ENCODE results near the gene ZNF275. TPM values are rescaled to one million over a fixed set of nuclear protein-coding genes. Genes with fewer than 3 reads are reported as not detected.

The ZNF275 gene
- total and polyA plus RNA-seq, 4 experiments from 2014 or later = 2.0 to 16.1 (median 10.3) TPM

DNA sequence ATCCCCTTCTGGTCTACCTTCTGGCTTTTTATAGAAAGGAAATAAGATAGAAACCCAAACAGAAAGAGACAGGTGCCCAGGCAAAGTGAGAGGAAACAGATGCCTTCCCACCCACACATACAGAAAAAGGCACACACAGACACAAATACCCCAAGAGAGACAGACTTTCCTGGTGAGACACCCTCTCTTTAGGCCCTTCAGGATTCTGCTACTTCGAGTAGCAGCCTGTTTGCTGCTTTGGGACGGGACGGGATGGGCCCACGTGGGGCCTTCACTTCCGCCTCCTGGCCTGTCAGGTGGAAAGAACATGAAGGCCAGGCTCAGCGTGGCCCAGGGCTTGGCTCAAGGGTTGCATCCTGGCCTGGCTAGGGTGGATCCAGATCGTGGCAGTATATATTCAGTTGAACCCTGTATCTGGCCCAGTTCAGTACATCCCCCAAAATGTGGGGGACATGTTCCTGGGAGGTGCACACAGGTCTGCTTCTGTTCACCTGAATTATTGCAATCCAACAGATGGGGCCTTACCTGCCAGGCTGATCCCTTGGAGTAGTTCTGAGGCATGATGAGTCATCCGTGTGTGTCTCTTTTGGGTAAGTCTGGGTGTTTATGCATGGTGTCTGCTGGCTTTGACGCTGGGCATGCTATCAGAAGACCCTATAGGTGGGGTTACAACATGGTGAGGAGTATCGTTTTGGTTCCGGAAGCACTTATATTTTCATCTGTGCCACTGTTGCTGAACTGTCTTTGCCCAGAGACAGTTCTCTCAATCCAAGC lies 2.4 kb downstream of the ZNF275 start:
- H3K9me3 Mint-ChIP-seq = peaks cover 0 to 2% (median 0%) of the 10 kb centered on the region in 8 donors
- Histone ChIP-seq H3K9me3 (ENCODE audit: control insufficient read depth in 1 of 2, low read length in 2 of 2) (no peaks in the 10 kb centered on the region), H3K4me1 (ENCODE audit: insufficient read depth, low read length) (peaks cover 47% of the 10 kb centered on the region), H3K27ac (ENCODE audit: low read depth, low read length) (peak overlapping the region; percentile 6), H3K27me3 (ENCODE audit: insufficient read depth, low read length) (no peaks in the 10 kb centered on the region), H3K36me3 (ENCODE audit: insufficient read depth, low read length) (no peaks in the 10 kb centered on the region), H3K4me3 (ENCODE audit: low read length in 2 of 2) (no peak overlapping the region)
- intact Hi-C loops (cut with micrococcal nuclease) = loop anchor here (10.0 kb wide), 1 partner anchor 502 kb away; the partner anchor contains the start of genes CETN2 and NSDHL
- peaks cover 15 to 21% of the 10 kb centered on the region in 2 donors for H3K36me3 Mint-ChIP-seq
- peak overlapping the region in 6 of 7 donors; percentile 2 to 77 (median 22) for H3K27ac Mint-ChIP-seq
- ChIA-PET POLR2A (ENCODE audit: partially characterized antibody) (no interaction called here), CTCF (ENCODE audit: partially characterized antibody) (no interaction called here)
- H3K4me3 Mint-ChIP-seq = peak overlapping the region; percentile 47 to 88 (median 79)
- no peaks in the 10 kb centered on the region for H3K27me3 Mint-ChIP-seq
- H3K4me1 Mint-ChIP-seq = peaks cover 36 to 59% (median 38%) of the 10 kb centered on the region in 4 donors
- DNase-seq = no peak

DNA sequence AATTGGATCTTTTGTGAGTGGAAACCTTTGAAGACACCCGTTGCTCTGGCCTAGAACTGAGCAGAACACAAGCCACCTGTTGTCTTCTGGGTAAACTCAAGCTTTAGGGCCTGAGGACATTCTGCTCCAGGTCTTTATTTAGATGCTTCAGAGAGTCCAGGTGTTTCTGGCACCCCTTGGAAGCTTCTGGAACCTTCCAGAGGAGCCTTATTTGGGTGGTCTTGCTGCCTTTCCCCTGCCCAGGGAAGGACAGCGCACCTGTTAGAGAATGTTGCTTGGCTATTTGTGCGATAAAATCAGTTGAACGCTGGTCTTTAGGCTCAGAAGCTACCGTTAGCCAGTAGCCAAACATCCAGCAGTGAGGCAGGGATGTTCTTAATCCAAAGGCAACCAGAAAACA lies 3.0 kb downstream of the ZNF275 start:
- Histone ChIP-seq H3K9me3 (ENCODE audit: control insufficient read depth in 1 of 2, low read length in 2 of 2) (no peaks in the 10 kb centered on the region), H3K4me3 (ENCODE audit: low read length in 2 of 2) (no peak overlapping the region), H3K36me3 (ENCODE audit: insufficient read depth, low read length) (no peaks in the 10 kb centered on the region), H3K27ac (ENCODE audit: low read depth, low read length) (no peak overlapping the region), H3K4me1 (ENCODE audit: insufficient read depth, low read length) (peaks cover 47% of the 10 kb centered on the region), H3K27me3 (ENCODE audit: insufficient read depth, low read length) (no peaks in the 10 kb centered on the region)
- ChIA-PET CTCF (ENCODE audit: partially characterized antibody) (no interaction called here), POLR2A (ENCODE audit: partially characterized antibody) (no interaction called here)
- H3K27me3 Mint-ChIP-seq = no peaks in the 10 kb centered on the region
- DNase-seq = no peak
- H3K27ac Mint-ChIP-seq = peak overlapping the region in 1 of 7 donors; percentile 37
- intact Hi-C loops (cut with micrococcal nuclease) = loop anchor here (10.0 kb wide), 1 partner anchor 502 kb away; the partner anchor contains the start of genes CETN2 and NSDHL
- peaks cover 36 to 63% (median 43%) of the 10 kb centered on the region in 4 donors for H3K4me1 Mint-ChIP-seq
- H3K4me3 Mint-ChIP-seq = peak overlapping the region in 1 of 8 donors; percentile 64
- peaks cover 0 to 2% (median 0%) of the 10 kb centered on the region in 8 donors for H3K9me3 Mint-ChIP-seq
- H3K36me3 Mint-ChIP-seq = peaks cover 20 to 27% of the 10 kb centered on the region in 2 donors

GRCh38 chrX:153338836-153339235 lies 4.9 kb downstream of the ZNF275 start:
- ChIA-PET CTCF (ENCODE audit: partially characterized antibody) (no interaction called here), POLR2A (ENCODE audit: partially characterized antibody) (no interaction called here)
- intact Hi-C loops (cut with micrococcal nuclease) = loop anchor here (10.0 kb wide), 1 partner anchor 504 kb away; the partner anchor contains the start of genes CETN2 and NSDHL
- Mint-ChIP-seq H3K27ac (peak overlapping the region in 4 of 7 donors; percentile 15 to 84 (median 27)), H3K9me3 (peaks cover 0 to 2% (median 0%) of the 10 kb centered on the region in 8 donors), H3K27me3 (no peaks in the 10 kb centered on the region), H3K4me3 (peak overlapping the region in 5 of 8 donors; percentile 11 to 63 (median 43)), H3K36me3 (peaks cover 24 to 38% of the 10 kb centered on the region in 2 donors), H3K4me1 (peaks cover 37 to 77% (median 57%) of the 10 kb centered on the region in 4 donors)
- no peaks in the 10 kb centered on the region for H3K27me3 ChIP-seq (ENCODE audit: insufficient read depth, low read length)
- peaks cover 62% of the 10 kb centered on the region for H3K4me1 ChIP-seq (ENCODE audit: insufficient read depth, low read length)
- DNase-seq = no peak
- no peak overlapping the region for H3K27ac ChIP-seq (ENCODE audit: low read depth, low read length)
- no peak overlapping the region for H3K4me3 ChIP-seq (ENCODE audit: low read length in 2 of 2)
- no peaks in the 10 kb centered on the region for H3K9me3 ChIP-seq (ENCODE audit: control insufficient read depth in 1 of 2, low read length in 2 of 2)
- no peaks in the 10 kb centered on the region for H3K36me3 ChIP-seq (ENCODE audit: insufficient read depth, low read length)

DNA sequence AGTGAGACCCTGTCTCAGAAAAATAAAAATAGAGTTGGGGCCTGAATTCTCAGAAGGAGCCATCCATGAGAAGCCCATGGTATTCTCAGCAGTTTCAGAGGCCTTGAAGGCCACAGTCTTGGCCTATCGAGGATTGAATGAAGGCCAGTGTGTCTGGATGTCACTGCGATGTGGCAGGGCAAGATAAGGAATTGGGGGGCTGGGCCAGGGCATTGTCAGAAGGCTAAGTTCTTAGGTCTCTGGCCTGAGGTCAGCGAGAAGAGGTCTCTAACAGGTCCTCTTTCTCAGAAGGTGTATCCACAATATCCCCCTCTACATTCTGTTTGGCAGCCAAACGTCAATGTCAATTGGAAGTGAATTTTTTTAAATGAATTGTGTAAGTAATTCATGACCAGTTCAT lies 5.7 kb downstream of the ZNF275 start:
- Mint-ChIP-seq H3K9me3 (peaks cover 0 to 2% (median 0%) of the 10 kb centered on the region in 8 donors), H3K27ac (no peak overlapping the region), H3K27me3 (no peaks in the 10 kb centered on the region), H3K4me3 (no peak overlapping the region), H3K36me3 (peaks cover 24 to 39% of the 10 kb centered on the region in 2 donors), H3K4me1 (peaks cover 37 to 77% (median 61%) of the 10 kb centered on the region in 4 donors)
- Histone ChIP-seq H3K27me3 (ENCODE audit: insufficient read depth, low read length) (no peaks in the 10 kb centered on the region), H3K9me3 (ENCODE audit: control insufficient read depth in 1 of 2, low read length in 2 of 2) (no peaks in the 10 kb centered on the region), H3K27ac (ENCODE audit: low read depth, low read length) (no peak overlapping the region), H3K4me3 (ENCODE audit: low read length in 2 of 2) (no peak overlapping the region), H3K36me3 (ENCODE audit: insufficient read depth, low read length) (peaks cover 2% of the 10 kb centered on the region), H3K4me1 (ENCODE audit: insufficient read depth, low read length) (peaks cover 67% of the 10 kb centered on the region)
- intact Hi-C loops (cut with micrococcal nuclease) = loop anchor here (10.0 kb wide), 1 partner anchor 505 kb away; the partner anchor contains the start of genes CETN2 and NSDHL
- ChIA-PET CTCF (ENCODE audit: partially characterized antibody) (no interaction called here), POLR2A (ENCODE audit: partially characterized antibody) (no interaction called here)
- no peak for DNase-seq

DNA sequence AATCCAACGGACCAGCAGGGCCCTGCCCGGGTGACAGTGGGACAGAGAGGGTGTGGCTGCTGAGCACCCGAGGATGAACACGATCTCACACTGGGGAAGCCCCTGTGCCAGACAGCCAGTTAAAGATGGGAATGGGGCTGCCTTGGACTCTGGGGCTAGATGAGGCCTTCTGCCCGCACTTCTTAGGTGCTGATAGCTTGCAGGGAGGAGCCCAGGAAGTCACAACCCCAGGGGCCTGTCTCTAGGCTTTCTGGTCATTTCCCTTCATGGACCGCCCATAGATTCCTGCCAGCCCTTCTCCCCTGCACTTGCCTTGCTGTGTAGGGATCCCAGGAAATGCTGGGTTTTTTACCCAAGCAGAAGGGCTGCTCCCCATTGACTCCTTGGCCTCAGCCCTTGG lies 6.2 kb downstream of the ZNF275 start:
- H3K4me3 Mint-ChIP-seq = no peak overlapping the region
- Histone ChIP-seq H3K9me3 (ENCODE audit: control insufficient read depth in 1 of 2, low read length in 2 of 2) (no peaks in the 10 kb centered on the region), H3K4me1 (ENCODE audit: insufficient read depth, low read length) (peaks cover 64% of the 10 kb centered on the region), H3K4me3 (ENCODE audit: low read length in 2 of 2) (no peak overlapping the region), H3K27ac (ENCODE audit: low read depth, low read length) (no peak overlapping the region), H3K27me3 (ENCODE audit: insufficient read depth, low read length) (no peaks in the 10 kb centered on the region), H3K36me3 (ENCODE audit: insufficient read depth, low read length) (peaks cover 6% of the 10 kb centered on the region)
- peaks cover 35 to 73% (median 60%) of the 10 kb centered on the region in 4 donors for H3K4me1 Mint-ChIP-seq
- peaks cover 0 to 2% (median 0%) of the 10 kb centered on the region in 8 donors for H3K9me3 Mint-ChIP-seq
- DNase-seq = no peak
- ChIA-PET POLR2A (ENCODE audit: partially characterized antibody) (no interaction called here), CTCF (ENCODE audit: partially characterized antibody) (no interaction called here)
- intact Hi-C loops (cut with micrococcal nuclease) = no loop called here
- H3K27me3 Mint-ChIP-seq = no peaks in the 10 kb centered on the region
- H3K27ac Mint-ChIP-seq = no peak overlapping the region
- peaks cover 24 to 39% of the 10 kb centered on the region in 2 donors for H3K36me3 Mint-ChIP-seq

- Histone ChIP-seq H3K9me3 (ENCODE audit: control insufficient read depth in 1 of 2, low read length in 2 of 2) (no peaks in the 10 kb centered on the region), H3K4me1 (ENCODE audit: insufficient read depth, low read length) (peaks cover 36% of the 10 kb centered on the region), H3K4me3 (ENCODE audit: low read length in 2 of 2) (no peak overlapping the region), H3K27me3 (ENCODE audit: insufficient read depth, low read length) (no peaks in the 10 kb centered on the region), H3K27ac (ENCODE audit: low read depth, low read length) (no peak overlapping the region), H3K36me3 (ENCODE audit: insufficient read depth, low read length) (peaks cover 12% of the 10 kb centered on the region)
- Mint-ChIP-seq H3K27ac (peak overlapping the region in 6 of 7 donors; percentile 15 to 87 (median 72)), H3K27me3 (no peaks in the 10 kb centered on the region), H3K4me3 (peak overlapping the region in 2 of 8 donors; percentile 5 to 52), H3K9me3 (peaks cover 0 to 2% (median 0%) of the 10 kb centered on the region in 8 donors), H3K36me3 (peaks cover 31 to 46% of the 10 kb centered on the region in 2 donors), H3K4me1 (peaks cover 22 to 46% (median 40%) of the 10 kb centered on the region in 4 donors)
- intact Hi-C loops (cut with micrococcal nuclease) = no loop called here
- ChIA-PET CTCF (ENCODE audit: partially characterized antibody) (interaction anchor here (1.3 to 1.4 kb wide), 2 partner anchors 8 to 10 kb away, joined by 3 read pairs; no protein-coding TSS in a partner anchor), POLR2A (ENCODE audit: partially characterized antibody) (no interaction called here)
- no peak for DNase-seq
Measured at GRCh38 chrX:153342762-153343558, 9.0 kb downstream of the ZNF275 start.

GRCh38 chrX:153343674-153344073 lies 9.7 kb downstream of the ZNF275 start:
- H3K27me3 Mint-ChIP-seq = no peaks in the 10 kb centered on the region
- ChIA-PET CTCF (ENCODE audit: partially characterized antibody) (no interaction called here), POLR2A (ENCODE audit: partially characterized antibody) (no interaction called here)
- peaks cover 0 to 2% (median 0%) of the 10 kb centered on the region in 8 donors for H3K9me3 Mint-ChIP-seq
- peaks cover 31 to 50% of the 10 kb centered on the region in 2 donors for H3K36me3 Mint-ChIP-seq
- peak overlapping the region; percentile 19 to 78 (median 48) for H3K27ac Mint-ChIP-seq
- Histone ChIP-seq H3K9me3 (ENCODE audit: control insufficient read depth in 1 of 2, low read length in 2 of 2) (no peaks in the 10 kb centered on the region), H3K36me3 (ENCODE audit: insufficient read depth, low read length) (peaks cover 15% of the 10 kb centered on the region), H3K27ac (ENCODE audit: low read depth, low read length) (no peak overlapping the region), H3K4me3 (ENCODE audit: low read length in 2 of 2) (no peak overlapping the region), H3K4me1 (ENCODE audit: insufficient read depth, low read length) (peaks cover 29% of the 10 kb centered on the region), H3K27me3 (ENCODE audit: insufficient read depth, low read length) (no peaks in the 10 kb centered on the region)
- intact Hi-C loops (cut with micrococcal nuclease) = no loop called here
- H3K4me3 Mint-ChIP-seq = peak overlapping the region in 4 of 8 donors; percentile 10 to 52 (median 41)
- peaks cover 15 to 39% (median 33%) of the 10 kb centered on the region in 4 donors for H3K4me1 Mint-ChIP-seq
- DNase-seq = no peak

All from CD4-positive, alpha-beta memory T cell (primary cell).